GM20000 (cell line): ENCODE measurements around the gene MINDY4.

Experiments used
- DNase-seq: peaks from one replicate; pipeline ENCODE4 v3.0.0; 2012; ENCODE audit warnings: low spot score
- TF ChIP-seq, protein P1 (sequence below): IDR thresholded peaks from 2 replicates; pipeline ENCODE4 v1.5.1; 2012; ENCODE audit warnings: mild to moderate bottlenecking, control low read depth; ENCODE audit errors: extremely low read depth, missing control alignments

The MINDY4 gene

GRCh38 chr7:30838008-30838407 is 66.8 kb downstream of the MINDY4 start:
- no peak for DNase-seq
- TF ChIP-seq, protein P1, sequence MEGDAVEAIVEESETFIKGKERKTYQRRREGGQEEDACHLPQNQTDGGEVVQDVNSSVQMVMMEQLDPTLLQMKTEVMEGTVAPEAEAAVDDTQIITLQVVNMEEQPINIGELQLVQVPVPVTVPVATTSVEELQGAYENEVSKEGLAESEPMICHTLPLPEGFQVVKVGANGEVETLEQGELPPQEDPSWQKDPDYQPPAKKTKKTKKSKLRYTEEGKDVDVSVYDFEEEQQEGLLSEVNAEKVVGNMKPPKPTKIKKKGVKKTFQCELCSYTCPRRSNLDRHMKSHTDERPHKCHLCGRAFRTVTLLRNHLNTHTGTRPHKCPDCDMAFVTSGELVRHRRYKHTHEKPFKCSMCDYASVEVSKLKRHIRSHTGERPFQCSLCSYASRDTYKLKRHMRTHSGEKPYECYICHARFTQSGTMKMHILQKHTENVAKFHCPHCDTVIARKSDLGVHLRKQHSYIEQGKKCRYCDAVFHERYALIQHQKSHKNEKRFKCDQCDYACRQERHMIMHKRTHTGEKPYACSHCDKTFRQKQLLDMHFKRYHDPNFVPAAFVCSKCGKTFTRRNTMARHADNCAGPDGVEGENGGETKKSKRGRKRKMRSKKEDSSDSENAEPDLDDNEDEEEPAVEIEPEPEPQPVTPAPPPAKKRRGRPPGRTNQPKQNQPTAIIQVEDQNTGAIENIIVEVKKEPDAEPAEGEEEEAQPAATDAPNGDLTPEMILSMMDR, result no peak

- DNase-seq, result no peak
- TF ChIP-seq, protein P1, result no peak
Observed at GRCh38 chr7:30840141-30841024, 69.2 kb downstream of the MINDY4 start.

DNA sequence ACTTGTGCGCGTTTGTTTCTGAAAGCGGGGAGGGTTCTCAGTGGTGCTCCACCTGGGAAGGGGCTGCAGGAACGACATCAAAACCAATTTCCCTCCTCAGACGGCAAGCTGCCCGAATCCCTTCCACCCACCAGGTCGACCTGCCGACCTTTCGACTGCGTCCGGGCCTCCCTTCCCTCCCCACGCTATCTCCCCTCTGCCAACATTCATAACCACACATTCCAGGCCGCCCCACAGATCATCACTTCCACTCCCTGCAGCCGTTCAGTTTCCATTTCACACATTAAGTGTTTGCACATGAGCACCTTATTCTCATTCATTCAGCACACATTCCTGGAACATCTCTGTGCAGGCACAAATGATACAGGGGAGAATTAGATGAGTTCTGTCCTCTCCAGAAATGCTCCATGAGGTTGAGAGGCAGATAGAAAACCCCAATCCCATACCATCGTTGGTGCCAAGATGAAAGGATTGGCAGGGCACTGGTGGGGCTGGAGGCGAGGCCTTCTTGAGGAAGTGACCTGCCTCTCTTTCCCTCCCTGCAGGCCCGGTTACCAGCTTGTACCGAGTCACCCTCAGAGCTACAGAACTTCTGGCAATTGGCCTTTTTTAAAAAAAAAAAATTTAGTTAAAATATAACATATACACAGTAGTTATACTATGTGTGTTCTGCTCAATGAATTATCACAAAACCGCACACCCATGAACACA is 70.0 kb downstream of the MINDY4 start:
- DNase-seq, result no peak
- TF ChIP-seq, protein P1, result no peak

DNA sequence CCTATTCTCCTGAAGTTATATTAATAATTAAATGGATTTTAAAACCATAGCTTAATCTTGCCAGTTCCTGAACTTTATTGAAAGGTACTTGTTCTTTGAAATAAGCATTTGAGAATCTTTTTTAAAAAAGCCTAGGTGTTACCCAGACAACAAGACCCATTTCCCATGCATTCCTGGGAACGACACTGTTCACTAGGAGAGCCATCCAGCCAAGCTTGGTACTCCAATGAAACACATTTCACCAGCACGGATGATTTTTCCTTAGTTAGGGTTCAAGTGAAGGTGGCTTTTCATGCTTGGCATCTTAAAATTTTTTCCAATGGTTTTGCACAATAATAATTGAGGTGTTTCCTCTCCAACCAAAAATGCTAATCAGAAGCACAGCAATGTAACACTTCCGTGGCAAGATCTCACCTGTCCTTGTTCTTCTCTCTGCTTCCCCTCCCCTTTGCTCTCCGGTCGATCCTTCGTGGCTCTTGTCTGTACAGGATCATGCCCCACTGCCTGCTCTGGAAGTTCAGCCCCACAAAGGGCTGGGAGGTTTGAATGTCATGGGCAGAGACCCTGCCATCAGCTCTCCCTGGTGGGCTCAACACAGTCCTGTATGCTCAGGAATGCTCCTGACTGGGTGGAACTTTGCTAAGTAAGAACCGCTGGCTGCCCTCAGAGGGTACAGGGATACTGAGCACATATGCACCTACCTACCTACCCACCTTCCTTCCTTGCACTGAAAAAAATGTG is 70.8 kb downstream of the MINDY4 start:
- DNase-seq, result no peak
- TF ChIP-seq, protein P1, result no peak

GRCh38 chr7:30842542-30843451 is 71.6 kb downstream of the MINDY4 start:
- no peak for DNase-seq
- TF ChIP-seq, protein P1, result no peak

- TF ChIP-seq, protein P1, result no peak
- DNase-seq, result no peak
Observed at GRCh38 chr7:30843741-30844482, 72.7 kb downstream of the MINDY4 start.
